Measurements from ENCODE around the gene NCAPD2.
A peak's percentile ranks its signal among the peaks of the same experiment; 100 is the strongest.

NCAPD2 gene

DNA sequence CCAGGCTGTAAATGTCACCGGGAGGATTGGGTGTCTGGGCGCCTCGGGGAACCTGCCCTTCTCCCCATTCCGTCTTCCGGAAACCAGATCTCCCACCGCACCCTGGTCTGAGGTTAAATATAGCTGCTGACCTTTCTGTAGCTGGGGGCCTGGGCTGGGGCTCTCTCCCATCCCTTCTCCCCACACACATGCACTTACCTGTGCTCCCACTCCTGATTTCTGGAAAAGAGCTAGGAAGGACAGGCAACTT, 41.7 kb downstream of the NCAPD2 start:
- no peaks in the 10 kb centered on the region for H3K9me3 ChIP-seq (replicated peaks; ENCODE audit: insufficient read depth, low read length)
- peak overlapping the region; percentile 96 for H3K9ac ChIP-seq (ENCODE audit: low read length)
- no peak for TF ChIP-seq EZH2phosphoT487 (IDR thresholded peaks at IDR 0.05; ENCODE audit: low read length)
- no peak for TF ChIP-seq EZH2 (optimal IDR thresholded peaks at IDR 0.05; ENCODE audit: low read depth, low read length)
- no peak for TF ChIP-seq CTCF (IDR thresholded peaks at IDR 0.05; ENCODE audit: low read length)
- H2AFZ ChIP-seq (ENCODE audit: low read length): no peak overlapping the region
- peaks cover 33% of the 10 kb centered on the region for H4K20me1 ChIP-seq (ENCODE audit: insufficient read depth, low read length)
- H3K4me1 ChIP-seq (ENCODE audit: low read length): peaks cover 20% of the 10 kb centered on the region
- H3K9me2 ChIP-seq (replicated peaks; ENCODE audit: insufficient read depth, low read length): no peaks in the 10 kb centered on the region
- peak overlapping the region; percentile 86 for H3K4me3 ChIP-seq (ENCODE audit: low read length)
- H3K4me2 ChIP-seq (ENCODE audit: low read depth, low read length): peak overlapping the region; percentile 85
- peaks cover 56% of the 10 kb centered on the region for H3K79me2 ChIP-seq (ENCODE audit: low read length)
- peaks cover 15% of the 10 kb centered on the region; the same call in 1 of the 2 replicates for H3K36me3 ChIP-seq (replicated peaks; ENCODE audit: insufficient read depth, low read length)
- peak overlapping the region; percentile 95 for H3K27ac ChIP-seq (ENCODE audit: low read length)
- no peak for DNase-seq
- H3K27me3 ChIP-seq (replicated peaks; ENCODE audit: insufficient read depth, low read length): no peaks in the 10 kb centered on the region
- peaks cover 88% of the 10 kb centered on the region for H3F3A ChIP-seq (ENCODE audit: insufficient read depth, low read length)

GRCh38 chr12:6535960-6536847, 42.3 kb downstream of the NCAPD2 start:
- Histone ChIP-seq H3K27me3 (replicated peaks; ENCODE audit: insufficient read depth, low read length) (no peaks in the 10 kb centered on the region), H3K4me1 (ENCODE audit: low read length) (peaks cover 17% of the 10 kb centered on the region), H3K9me2 (replicated peaks; ENCODE audit: insufficient read depth, low read length) (no peaks in the 10 kb centered on the region), H2AFZ (ENCODE audit: low read length) (no peak overlapping the region), H3K36me3 (replicated peaks; ENCODE audit: insufficient read depth, low read length) (peaks cover 9% of the 10 kb centered on the region; the same call in 1 of the 2 replicates), H3K79me2 (ENCODE audit: low read length) (peaks cover 51% of the 10 kb centered on the region), H3K4me3 (ENCODE audit: low read length) (peak overlapping the region; percentile 86), H3F3A (ENCODE audit: insufficient read depth, low read length) (peaks cover 84% of the 10 kb centered on the region), H4K20me1 (ENCODE audit: insufficient read depth, low read length) (peaks cover 33% of the 10 kb centered on the region), H3K4me2 (ENCODE audit: low read depth, low read length) (peak overlapping the region; percentile 85), H3K27ac (ENCODE audit: low read length) (peak overlapping the region; percentile 95), H3K9me3 (replicated peaks; ENCODE audit: insufficient read depth, low read length) (no peaks in the 10 kb centered on the region), H3K9ac (ENCODE audit: low read length) (peak overlapping the region; percentile 96)
- no peak for DNase-seq
- no peak for TF ChIP-seq CTCF (IDR thresholded peaks at IDR 0.05; ENCODE audit: low read length)

- no peaks in the 10 kb centered on the region for H3K9me3 ChIP-seq (replicated peaks; ENCODE audit: insufficient read depth, low read length)
- no peak overlapping the region for H3K4me2 ChIP-seq (ENCODE audit: low read depth, low read length)
- no peak for DNase-seq
- no peaks in the 10 kb centered on the region for H3K9me2 ChIP-seq (replicated peaks; ENCODE audit: insufficient read depth, low read length)
- H3K4me1 ChIP-seq (ENCODE audit: low read length): peaks cover 11% of the 10 kb centered on the region
- TF ChIP-seq EZH2phosphoT487 (IDR thresholded peaks at IDR 0.05; ENCODE audit: low read length): no peak
- TF ChIP-seq CTCF (IDR thresholded peaks at IDR 0.05; ENCODE audit: low read length): no peak
- no peak for TF ChIP-seq EZH2 (optimal IDR thresholded peaks at IDR 0.05; ENCODE audit: low read depth, low read length)
- H4K20me1 ChIP-seq (ENCODE audit: insufficient read depth, low read length): peaks cover 33% of the 10 kb centered on the region
- no peak overlapping the region for H3K4me3 ChIP-seq (ENCODE audit: low read length)
- no peak overlapping the region for H2AFZ ChIP-seq (ENCODE audit: low read length)
- no peak overlapping the region; the same call in 1 of the 2 replicates for H3K27ac ChIP-seq (ENCODE audit: low read length)
- H3K27me3 ChIP-seq (replicated peaks; ENCODE audit: insufficient read depth, low read length): no peaks in the 10 kb centered on the region
- peaks cover 46% of the 10 kb centered on the region for H3K79me2 ChIP-seq (ENCODE audit: low read length)
- peaks cover 77% of the 10 kb centered on the region for H3F3A ChIP-seq (ENCODE audit: insufficient read depth, low read length)
- peaks cover 8% of the 10 kb centered on the region; the same call in 1 of the 2 replicates for H3K36me3 ChIP-seq (replicated peaks; ENCODE audit: insufficient read depth, low read length)
- H3K9ac ChIP-seq (ENCODE audit: low read length): no peak overlapping the region
These were observed 43.1 kb downstream of the NCAPD2 start for GRCh38 chr12:6536894-6537579.

All from MM.1S (cell line).